Panc1 (cell line): Measurements from ENCODE around the gene ABCG1. TPM values are rescaled to one million over a fixed set of nuclear protein-coding genes. Genes with fewer than 3 reads are reported as not detected.

Experiments
- ATAC-seq: fragments of 200-7000 bp; cut with Tn5 transposase; 2 replicates; pipeline ENCODE4 v1.9.1; 2020; ENCODE audit warnings: mild to moderate bottlenecking, moderate library complexity
- BruUV-seq: library from RNA; stranded (reverse); fragments of 400-500 nt; replicated peaks from 2 replicates; lab custom pipeline; 2021; lab: Mats Ljungman, UMichigan
- CTCF ChIA-PET: fragments of 300-600 bp; sonication (Branson Sonifier 250); formaldehyde crosslinking; loops from one replicate; lab custom pipeline; 2022; ENCODE audit warnings: antibody characterized with exemption; lab: Charles Lee
- POLR2A ChIA-PET: fragments of 300-600 bp; sonication (Branson Sonifier 250); formaldehyde crosslinking; loops from one replicate; lab custom pipeline; 2022; ENCODE audit warnings: antibody characterized with exemption; lab: Charles Lee
- DNase-seq: peaks from one replicate; pipeline ENCODE4 v3.0.0-alpha.2; 2010; ENCODE audit warnings: low read depth, low spot score
- H3K27ac ChIP-seq: 2 replicates; pipeline ENCODE4 v1.5.1; 2011; ENCODE audit warnings: mild to moderate bottlenecking, low read length, inconsistent platforms
- H3K27me3 ChIP-seq: fragments of 200-500 bp; sonication (Bioruptor generic); 2 replicates; pipeline ENCODE4 v1.6.0; 2014; ENCODE audit warnings: low read length, inconsistent platforms; ENCODE audit not compliant: control insufficient read depth, insufficient read depth
- H3K36me3 ChIP-seq: fragments of 200-500 bp; sonication (Bioruptor generic); 2 replicates; pipeline ENCODE4 v1.5.1; 2014; ENCODE audit warnings: inconsistent platforms, mild to moderate bottlenecking, low read length, moderate library complexity; ENCODE audit not compliant: control insufficient read depth, insufficient read depth
- H3K4me1 ChIP-seq: 2 replicates; pipeline ENCODE4 v1.5.1; 2011; ENCODE audit warnings: inconsistent platforms, mild to moderate bottlenecking, low read length, moderate library complexity; ENCODE audit not compliant: control insufficient read depth, insufficient read depth
- H3K4me3 ChIP-seq, 2 experiments: 2 replicates each; pipeline ENCODE4 v1.5.1; 2011 to 2012; ENCODE audit warnings: low read depth in 2 of 2, low read length in 2 of 2, mild to moderate bottlenecking in 2 of 2, inconsistent platforms in 1 of 2, moderate library complexity in 1 of 2
- H3K9me3 ChIP-seq: fragments of 200-500 bp; sonication (Bioruptor generic); 2 replicates; pipeline ENCODE4 v1.5.1; 2014; ENCODE audit warnings: low read depth, mild to moderate bottlenecking, inconsistent platforms, low read length, moderate library complexity; ENCODE audit not compliant: control insufficient read depth, insufficient read depth
- POLR2AphosphoS5 ChIP-seq: IDR thresholded peaks from 2 replicates; pipeline ENCODE4 v1.6.1; 2012; ENCODE audit warnings: mild to moderate bottlenecking, low read depth, low read length, moderate library complexity
- REST ChIP-seq, 2 experiments: IDR thresholded peaks; 2 replicates each; pipeline ENCODE4 v1.6.1; 2011 to 2012; ENCODE audit warnings: low read depth in 2 of 2, control low read depth in 1 of 2, low read length in 1 of 2, mild to moderate bottlenecking in 1 of 2, moderate library complexity in 1 of 2; ENCODE audit not compliant: insufficient read depth in 1 of 2
- SIN3A ChIP-seq: IDR thresholded peaks from 2 replicates; pipeline ENCODE4 v1.6.1; 2012; ENCODE audit warnings: low read depth, mild to moderate bottlenecking, low read length, moderate library complexity, borderline replicate concordance; ENCODE audit not compliant: insufficient read depth
- TCF7L2 ChIP-seq: IDR thresholded peaks from 2 replicates; pipeline ENCODE4 v1.6.1; 2011; ENCODE audit warnings: mild to moderate bottlenecking, low read depth, low read length, inconsistent platforms
- in situ Hi-C: cut with HindIII; loops from 2 replicates; pipeline ENCODE4 v1.10.0; 2016; ENCODE audit warnings: low sequenced_read_pairs, low pct_unique_long_range_greater_than_20kb
- intact Hi-C: fragments of 100-400 bp; cut with micrococcal nuclease; formaldehyde crosslinking; loops from one replicate; pipeline ENCODE4 v1.10.0; 2022; ENCODE audit not compliant: unreplicated experiment
- total RNA-seq: library from RNA; stranded (reverse); gene quantifications from one replicate; pipeline ENCODE4 v1.2.1, GENCODE V29; 2021; ENCODE audit not compliant: unreplicated experiment
- TF ChIP-seq, protein P1 (sequence below): fragments of 450-650 bp; IDR thresholded peaks from 2 replicates; pipeline ENCODE4 v1.5.1; 2017; ENCODE audit warnings: mild to moderate bottlenecking

Gene ABCG1
- total RNA-seq, 1 experiment from 2014 or later, result 0.80 TPM

DNA sequence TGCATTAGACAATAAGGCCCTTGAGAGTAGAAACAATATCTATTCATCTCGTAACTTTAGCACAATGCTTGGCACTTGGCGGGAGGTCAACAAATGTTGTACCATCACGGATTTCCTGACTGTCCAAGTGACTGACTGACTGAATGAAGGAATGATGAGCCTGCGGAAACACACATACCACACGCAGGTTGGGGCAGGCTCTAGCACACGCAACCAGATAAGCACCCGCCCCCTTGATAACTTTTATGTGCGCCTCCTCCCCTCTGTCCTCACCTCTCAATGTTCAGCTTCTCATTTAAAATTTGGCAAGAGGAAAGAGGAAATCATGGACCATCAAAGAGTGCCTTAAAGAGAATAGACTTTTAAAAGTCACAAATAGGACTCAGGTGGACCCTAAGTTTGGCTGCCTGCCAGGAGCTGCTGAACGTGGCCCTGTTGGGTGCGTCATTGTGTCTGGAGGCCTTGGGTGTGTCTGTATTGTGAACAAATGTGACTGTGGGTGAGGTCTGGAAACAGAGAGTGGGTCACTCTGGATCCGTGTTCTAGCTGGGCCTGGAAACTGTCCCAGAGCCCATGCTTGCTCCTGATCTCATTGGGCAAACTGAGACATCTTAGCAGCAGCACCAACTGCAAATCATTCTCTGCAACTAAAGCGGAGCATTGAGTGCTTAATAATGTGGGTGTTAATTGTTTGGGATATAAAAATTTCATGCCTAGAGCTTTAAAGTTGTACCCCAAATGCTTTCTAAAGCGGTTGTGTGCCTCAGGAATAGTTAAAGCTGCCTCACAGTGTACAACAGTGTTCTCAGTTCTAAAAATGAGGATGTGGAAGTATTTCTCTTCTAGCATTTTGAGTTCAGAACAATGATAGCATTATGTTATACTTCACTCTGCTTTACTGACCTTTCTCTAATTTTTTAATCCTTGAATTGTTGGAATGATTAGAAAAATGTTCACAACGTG is 47.6 kb upstream of the ABCG1 start:
- in situ Hi-C loops (no loop called here), intact Hi-C loops (no loop called here)
- ChIA-PET POLR2A (no interaction called here), CTCF (interaction anchor here (0.6 kb wide), 1 partner anchor 13 kb away, joined by 3 read pairs; no protein-coding TSS in a partner anchor)
- no peak for DNase-seq
- no TSS peak for BruUV-seq
- H3K4me1 ChIP-seq, result no peaks in the 10 kb centered on the region
- no peak for ATAC-seq
- no peaks in the 10 kb centered on the region for H3K36me3 ChIP-seq
- H3K4me3 ChIP-seq, result no peak overlapping the region
- H3K9me3 ChIP-seq, result no peaks in the 10 kb centered on the region
- no peak overlapping the region for H3K27ac ChIP-seq
- H3K27me3 ChIP-seq, result no peaks in the 10 kb centered on the region
- TF ChIP-seq REST (IDR thresholded peaks at IDR 0.05; ENCODE audit: insufficient read depth in 1 of 2, low read depth in 2 of 2, low read length in 1 of 2) (no peak), TCF7L2 (no peak), POLR2AphosphoS5 (no peak), SIN3A (no peak)
- TF ChIP-seq, protein P1, sequence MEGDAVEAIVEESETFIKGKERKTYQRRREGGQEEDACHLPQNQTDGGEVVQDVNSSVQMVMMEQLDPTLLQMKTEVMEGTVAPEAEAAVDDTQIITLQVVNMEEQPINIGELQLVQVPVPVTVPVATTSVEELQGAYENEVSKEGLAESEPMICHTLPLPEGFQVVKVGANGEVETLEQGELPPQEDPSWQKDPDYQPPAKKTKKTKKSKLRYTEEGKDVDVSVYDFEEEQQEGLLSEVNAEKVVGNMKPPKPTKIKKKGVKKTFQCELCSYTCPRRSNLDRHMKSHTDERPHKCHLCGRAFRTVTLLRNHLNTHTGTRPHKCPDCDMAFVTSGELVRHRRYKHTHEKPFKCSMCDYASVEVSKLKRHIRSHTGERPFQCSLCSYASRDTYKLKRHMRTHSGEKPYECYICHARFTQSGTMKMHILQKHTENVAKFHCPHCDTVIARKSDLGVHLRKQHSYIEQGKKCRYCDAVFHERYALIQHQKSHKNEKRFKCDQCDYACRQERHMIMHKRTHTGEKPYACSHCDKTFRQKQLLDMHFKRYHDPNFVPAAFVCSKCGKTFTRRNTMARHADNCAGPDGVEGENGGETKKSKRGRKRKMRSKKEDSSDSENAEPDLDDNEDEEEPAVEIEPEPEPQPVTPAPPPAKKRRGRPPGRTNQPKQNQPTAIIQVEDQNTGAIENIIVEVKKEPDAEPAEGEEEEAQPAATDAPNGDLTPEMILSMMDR, result no peak

DNA sequence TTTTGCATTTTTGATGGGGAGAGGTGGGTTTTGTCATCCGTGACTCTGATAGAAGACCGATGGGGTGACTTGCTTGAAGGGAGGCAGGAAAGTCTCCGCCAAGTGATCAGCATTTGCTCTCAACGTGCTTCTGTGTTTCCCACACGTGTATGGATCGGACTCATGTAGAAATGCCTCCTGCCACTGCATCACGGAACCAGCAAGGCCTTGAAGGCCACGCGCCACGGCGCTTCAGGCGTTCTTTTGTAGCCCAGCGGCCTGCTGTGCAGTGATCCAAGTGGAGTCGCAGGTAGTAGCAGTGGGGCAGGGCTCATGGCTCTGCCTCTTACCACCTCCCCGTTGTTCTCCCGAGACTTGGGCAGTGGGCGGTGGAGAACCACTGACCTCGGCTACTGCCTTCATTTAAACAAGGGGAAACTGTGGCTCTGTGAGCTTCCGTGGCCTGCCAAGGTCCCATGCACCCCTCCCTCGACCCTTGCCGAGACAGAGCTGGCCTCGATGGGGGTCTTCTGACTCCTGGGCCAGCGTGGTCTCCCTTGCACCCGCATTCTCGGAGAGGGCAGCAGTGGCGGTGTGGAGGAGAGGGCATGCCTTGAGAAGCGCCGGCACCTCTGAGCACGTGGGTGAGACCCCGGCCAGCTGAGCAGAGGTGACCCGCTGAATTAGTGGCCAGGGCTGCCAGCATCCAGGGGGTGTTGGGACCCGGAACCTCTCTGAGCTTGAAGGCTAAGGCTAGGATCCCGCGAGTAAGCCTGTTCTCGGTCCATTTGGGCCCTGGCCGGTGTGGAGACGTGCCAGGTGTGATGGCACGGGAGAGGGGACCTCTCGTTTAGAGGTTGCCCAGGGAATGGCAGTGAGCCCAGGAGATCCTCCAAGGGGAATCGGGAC is 46.1 kb upstream of the ABCG1 start:
- no peak for DNase-seq
- Histone ChIP-seq H3K9me3 (no peaks in the 10 kb centered on the region), H3K36me3 (no peaks in the 10 kb centered on the region), H3K4me1 (no peaks in the 10 kb centered on the region), H3K27ac (no peak overlapping the region), H3K27me3 (peaks cover 2% of the 10 kb centered on the region; the same call in 1 of the 2 replicates), H3K4me3 (no peak overlapping the region)
- no peak for ATAC-seq
- no peak for TF ChIP-seq POLR2AphosphoS5
- no peak for TF ChIP-seq REST (IDR thresholded peaks at IDR 0.05; ENCODE audit: insufficient read depth in 1 of 2, low read depth in 2 of 2, low read length in 1 of 2)
- TF ChIP-seq TCF7L2, result no peak
- no peak for TF ChIP-seq SIN3A
- TF ChIP-seq, protein P1, result no peak
- POLR2A ChIA-PET, result no interaction called here
- CTCF ChIA-PET, result no interaction called here
- in situ Hi-C loops (no loop called here), intact Hi-C loops (no loop called here)
- BruUV-seq, result no TSS peak
